Measurements from ENCODE around the gene WBP2. TPM values are rescaled to one million over a fixed set of nuclear protein-coding genes. Genes with fewer than 3 reads are reported as not detected.

WBP2 gene
- total and polyA plus RNA-seq, 9 of the 15 experiments (the other 6 are each of a cell fraction or from before 2014, with no cell fraction given), result 2.2 to 74.3 (median 20.0) TPM

- intact Hi-C loops (cut with micrococcal nuclease) (no loop called here), in situ Hi-C loops (cut with MboI) (no loop called here)
- Histone ChIP-seq H3K36me3 (ENCODE audit: control insufficient read depth, insufficient read depth, low read length) (peaks cover 10% of the 10 kb centered on the region; the same call in 1 of the 3 replicates), H3K4me3 (no peak overlapping the region), H3K9me1 (ENCODE audit: control insufficient read depth, insufficient read depth, low read length) (no peaks in the 10 kb centered on the region), H3K9me3 (replicated peaks; ENCODE audit: control insufficient read depth, insufficient read depth, low read depth, low read length) (no peaks in the 10 kb centered on the region), H3K79me2 (ENCODE audit: control insufficient read depth, insufficient read depth, low read length) (no peaks in the 10 kb centered on the region), H4K20me1 (replicated peaks; ENCODE audit: control insufficient read depth, insufficient read depth, low read length) (no peaks in the 10 kb centered on the region), H2AFZ (ENCODE audit: low read depth, low read length) (no peak overlapping the region), H3K4me2 (ENCODE audit: insufficient read depth, low read length) (0 out of 2 replicates have a peak overlapping the region, but pooled peaks have one; percentile 11), H3K4me1 (replicated peaks in 1 of 2; ENCODE audit: control insufficient read depth in 2 of 2, insufficient read depth in 2 of 2, low read length in 2 of 2) (peaks cover 3 to 21% of the 10 kb centered on the region in 2 experiments; a peak in 4 of 5 replicates), H3K27me3 (ENCODE audit: control insufficient read depth in 2 of 2, insufficient read depth in 2 of 2, low read length in 2 of 2) (no peaks in the 10 kb centered on the region), H3K9ac (ENCODE audit: insufficient read depth in 1 of 2, low read depth in 2 of 2, low read length in 2 of 2) (no peak overlapping the region), H3K27ac (ENCODE audit: extremely low read depth, low read depth, low read length) (no peak overlapping the region; the same call in 2 of the 3 replicates)
- ATAC-seq, result no peak
- no TSS peak for BruUV-seq (replicated peaks)
- TF ChIP-seq TFAM (CRISPR knock-in tag; conservative IDR thresholded peaks at IDR 0.05) (no peak), NUFIP1 (IDR thresholded peaks at IDR 0.05; ENCODE audit: partially characterized antibody) (no peak), ZNF740 (CRISPR knock-in tag; IDR thresholded peaks at IDR 0.05) (no peak), ZNF740 (tag; IDR thresholded peaks at IDR 0.05) (no peak)
- TF ChIP-seq, protein P1, sequence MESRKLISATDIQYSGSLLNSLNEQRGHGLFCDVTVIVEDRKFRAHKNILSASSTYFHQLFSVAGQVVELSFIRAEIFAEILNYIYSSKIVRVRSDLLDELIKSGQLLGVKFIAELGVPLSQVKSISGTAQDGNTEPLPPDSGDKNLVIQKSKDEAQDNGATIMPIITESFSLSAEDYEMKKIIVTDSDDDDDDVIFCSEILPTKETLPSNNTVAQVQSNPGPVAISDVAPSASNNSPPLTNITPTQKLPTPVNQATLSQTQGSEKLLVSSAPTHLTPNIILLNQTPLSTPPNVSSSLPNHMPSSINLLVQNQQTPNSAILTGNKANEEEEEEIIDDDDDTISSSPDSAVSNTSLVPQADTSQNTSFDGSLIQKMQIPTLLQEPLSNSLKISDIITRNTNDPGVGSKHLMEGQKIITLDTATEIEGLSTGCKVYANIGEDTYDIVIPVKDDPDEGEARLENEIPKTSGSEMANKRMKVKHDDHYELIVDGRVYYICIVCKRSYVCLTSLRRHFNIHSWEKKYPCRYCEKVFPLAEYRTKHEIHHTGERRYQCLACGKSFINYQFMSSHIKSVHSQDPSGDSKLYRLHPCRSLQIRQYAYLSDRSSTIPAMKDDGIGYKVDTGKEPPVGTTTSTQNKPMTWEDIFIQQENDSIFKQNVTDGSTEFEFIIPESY (CRISPR knock-in tag; IDR thresholded peaks at IDR 0.05), result 0 out of 2 replicates have a peak, but pooled peaks have one; percentile 30
- no peak for FAIRE-seq
- DNase-seq (ENCODE audit: extremely low read depth in 1 of 4, low spot score in 3 of 4), result no peak
- ChIA-PET POLR2A (interaction anchor here (15.9 kb wide), 1 partner anchor 9 kb away, joined by 169 read pairs; the partner anchor contains the start of gene TRIM47), CTCF (ENCODE audit: low intra/inter-chr PET ratio) (no interaction called here)
- 77% methylated on average over 8 of the region's 8 CpGs for WGBS (ENCODE audit: insufficient coverage, low coverage, missing lambda C conversion rate)
Measured at GRCh38 chr17:75885431-75885830, 30.3 kb upstream of the WBP2 start.

Data from K562 (cell line).